ENCODE results near the gene AJM1.
"Not testable (repeated sequence)": the region's sequence is repeated elsewhere in the genome, so short reads cannot be mapped to it uniquely, and the experiment has no call there.

Gene AJM1

GRCh38 chr9:136837146-136837855 is 5.0 kb upstream of the AJM1 start:
- Histone ChIP-seq H3K27ac (ENCODE audit: poor library complexity, severe bottlenecking) (no peak overlapping the region), H3K4me1 (ENCODE audit: insufficient read depth, poor library complexity, severe bottlenecking) (no peaks in the 10 kb centered on the region), H3K36me3 (ENCODE audit: low read depth) (0 out of 2 replicates have a peak, but pooled peaks cover 3% of the 10 kb centered on the region), H3K9me3 (ENCODE audit: severe bottlenecking) (no peaks in the 10 kb centered on the region), H3K27me3 (ENCODE audit: insufficient read depth, poor library complexity, severe bottlenecking) (no peaks in the 10 kb centered on the region), H3K4me3 (ENCODE audit: severe bottlenecking) (no peak overlapping the region)
- ATAC-seq (ENCODE audit: low read depth) (no peak), DNase-seq (ENCODE audit: low spot score) (no peak)
- TF ChIP-seq, protein P1, sequence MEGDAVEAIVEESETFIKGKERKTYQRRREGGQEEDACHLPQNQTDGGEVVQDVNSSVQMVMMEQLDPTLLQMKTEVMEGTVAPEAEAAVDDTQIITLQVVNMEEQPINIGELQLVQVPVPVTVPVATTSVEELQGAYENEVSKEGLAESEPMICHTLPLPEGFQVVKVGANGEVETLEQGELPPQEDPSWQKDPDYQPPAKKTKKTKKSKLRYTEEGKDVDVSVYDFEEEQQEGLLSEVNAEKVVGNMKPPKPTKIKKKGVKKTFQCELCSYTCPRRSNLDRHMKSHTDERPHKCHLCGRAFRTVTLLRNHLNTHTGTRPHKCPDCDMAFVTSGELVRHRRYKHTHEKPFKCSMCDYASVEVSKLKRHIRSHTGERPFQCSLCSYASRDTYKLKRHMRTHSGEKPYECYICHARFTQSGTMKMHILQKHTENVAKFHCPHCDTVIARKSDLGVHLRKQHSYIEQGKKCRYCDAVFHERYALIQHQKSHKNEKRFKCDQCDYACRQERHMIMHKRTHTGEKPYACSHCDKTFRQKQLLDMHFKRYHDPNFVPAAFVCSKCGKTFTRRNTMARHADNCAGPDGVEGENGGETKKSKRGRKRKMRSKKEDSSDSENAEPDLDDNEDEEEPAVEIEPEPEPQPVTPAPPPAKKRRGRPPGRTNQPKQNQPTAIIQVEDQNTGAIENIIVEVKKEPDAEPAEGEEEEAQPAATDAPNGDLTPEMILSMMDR (IDR thresholded peaks at IDR 0.05; ENCODE audit: poor library complexity, severe bottlenecking), result no peak

DNA sequence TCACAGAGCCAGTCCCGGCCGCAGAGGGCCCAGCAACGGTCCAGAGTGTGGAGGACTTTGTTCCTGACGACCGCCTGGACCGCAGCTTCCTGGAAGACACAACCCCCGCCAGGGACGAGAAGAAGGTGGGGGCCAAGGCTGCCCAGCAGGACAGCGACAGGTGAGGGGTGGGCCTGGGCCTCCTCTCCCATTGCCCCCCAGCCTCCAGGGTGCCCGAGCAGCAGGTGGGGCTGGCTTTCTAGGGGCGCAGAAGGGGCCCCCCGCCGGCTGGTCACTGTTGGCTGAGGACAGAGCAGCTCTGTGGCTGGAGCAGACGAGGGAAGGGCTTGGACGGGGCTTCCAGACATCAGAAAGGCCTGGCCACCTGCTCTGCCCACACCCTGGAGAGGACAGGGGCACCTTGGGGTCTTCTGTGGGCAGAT is 4.4 kb upstream of the AJM1 start:
- not testable (repeated sequence) for ATAC-seq (ENCODE audit: low read depth); H3K4me3 ChIP-seq (ENCODE audit: severe bottlenecking); H3K27ac ChIP-seq (ENCODE audit: poor library complexity, severe bottlenecking); H3K4me1 ChIP-seq (ENCODE audit: insufficient read depth, poor library complexity, severe bottlenecking); H3K27me3 ChIP-seq (ENCODE audit: insufficient read depth, poor library complexity, severe bottlenecking); DNase-seq (ENCODE audit: low spot score); H3K9me3 ChIP-seq (ENCODE audit: severe bottlenecking); H3K36me3 ChIP-seq (ENCODE audit: low read depth)

DNA sequence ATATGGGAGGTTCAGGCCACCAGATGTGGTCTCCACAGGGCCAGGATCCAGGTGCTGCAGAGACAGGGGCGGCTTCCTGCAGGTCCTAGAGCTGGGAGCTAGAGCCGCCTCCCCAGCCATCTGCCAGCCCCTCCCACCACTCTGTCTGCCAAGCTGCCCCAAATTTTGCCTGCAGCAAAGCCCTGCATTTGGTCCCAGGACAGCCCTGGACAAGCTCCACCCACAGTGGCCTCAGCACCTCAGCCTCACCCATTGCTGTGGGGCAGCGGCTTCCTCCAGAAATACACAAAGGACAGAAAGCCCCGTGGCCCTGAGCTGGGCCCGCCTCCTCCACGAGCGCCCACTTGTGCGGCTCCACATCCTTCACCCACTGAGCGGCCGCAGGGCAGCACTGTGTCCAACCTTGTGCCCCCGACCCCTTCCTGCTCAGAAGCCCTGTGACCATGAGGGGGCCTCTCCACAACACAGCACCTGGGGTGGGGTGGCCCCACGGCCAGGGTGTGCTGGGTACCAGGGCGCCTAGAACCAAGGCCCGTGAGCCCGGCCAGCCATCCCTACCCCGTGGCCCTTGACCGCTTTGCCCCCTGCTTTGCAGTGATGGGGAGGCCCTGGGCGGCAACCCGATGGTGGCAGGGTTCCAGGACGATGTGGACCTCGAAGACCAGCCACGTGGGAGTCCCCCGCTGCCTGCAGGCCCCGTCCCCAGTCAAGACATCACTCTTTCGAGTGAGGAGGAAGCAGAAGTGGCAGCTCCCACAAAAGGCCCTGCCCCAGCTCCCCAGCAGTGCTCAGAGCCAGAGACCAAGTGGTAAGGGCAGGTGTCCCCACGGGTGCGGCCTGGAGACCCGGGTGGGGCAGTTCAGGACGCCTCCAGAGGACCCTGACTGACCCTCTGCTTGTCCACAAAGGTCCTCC is 3.7 kb upstream of the AJM1 start:
- ATAC-seq (ENCODE audit: low read depth) (no peak), DNase-seq (ENCODE audit: low spot score) (no peak)
- Histone ChIP-seq H3K4me1 (ENCODE audit: insufficient read depth, poor library complexity, severe bottlenecking) (no peaks in the 10 kb centered on the region), H3K9me3 (ENCODE audit: severe bottlenecking) (no peaks in the 10 kb centered on the region), H3K36me3 (ENCODE audit: low read depth) (no peaks in the 10 kb centered on the region), H3K4me3 (ENCODE audit: severe bottlenecking) (no peak overlapping the region), H3K27me3 (ENCODE audit: insufficient read depth, poor library complexity, severe bottlenecking) (peaks cover 1% of the 10 kb centered on the region), H3K27ac (ENCODE audit: poor library complexity, severe bottlenecking) (no peak overlapping the region)
- TF ChIP-seq, protein P1 (IDR thresholded peaks at IDR 0.05; ENCODE audit: poor library complexity, severe bottlenecking), result no peak

- Histone ChIP-seq H3K27me3 (ENCODE audit: insufficient read depth, poor library complexity, severe bottlenecking) (peaks cover 10% of the 10 kb centered on the region), H3K36me3 (ENCODE audit: low read depth) (no peaks in the 10 kb centered on the region), H3K4me3 (ENCODE audit: severe bottlenecking) (no peak overlapping the region), H3K4me1 (ENCODE audit: insufficient read depth, poor library complexity, severe bottlenecking) (no peaks in the 10 kb centered on the region), H3K9me3 (ENCODE audit: severe bottlenecking) (no peaks in the 10 kb centered on the region), H3K27ac (ENCODE audit: poor library complexity, severe bottlenecking) (no peak overlapping the region)
- no peak for ATAC-seq (ENCODE audit: low read depth)
- TF ChIP-seq, protein P1 (IDR thresholded peaks at IDR 0.05; ENCODE audit: poor library complexity, severe bottlenecking), result no peak
- DNase-seq (ENCODE audit: low spot score), result no peak
Measured at GRCh38 chr9:136839229-136840139, 2.8 kb upstream of the AJM1 start.
